Sigmoid colon (tissue), 4 donors: ENCODE results near the gene ACE.

Experiments
- CTCF ChIP-seq, 4 experiments: fragments of 450-650 bp in 3 of 4; fragments of 200-600 bp in 1 of 4; IDR thresholded peaks; one replicate each; pipeline ENCODE4 v1.5.1; 2016 to 2019; ENCODE audit warnings: antibody characterized with exemption in 4 of 4, mild to moderate bottlenecking in 3 of 4, moderate library complexity in 2 of 4
- POLR2A ChIP-seq, 2 donors: fragments of 450-650 bp; IDR thresholded peaks; one replicate each; pipeline ENCODE4 v1.6.1; 2016; ENCODE audit warnings: antibody characterized with exemption in 2 of 2, mild to moderate bottlenecking in 2 of 2, moderate library complexity in 2 of 2
- POLR2AphosphoS5 ChIP-seq, 4 donors: sonication (generic); formaldehyde crosslinking; IDR thresholded peaks; one replicate each; pipeline ENCODE4 v1.6.1; 2017; ENCODE audit warnings: antibody characterized with exemption in 4 of 4

GRCh38 chr17:63493411-63493810 lies 16.6 kb downstream of the ACE start:
- TF ChIP-seq CTCF (IDR thresholded peaks at IDR 0.05), result no peak
- TF ChIP-seq POLR2A (IDR thresholded peaks at IDR 0.05), result no peak
- no peak for TF ChIP-seq POLR2AphosphoS5 (IDR thresholded peaks at IDR 0.05)
